Sigmoid colon (tissue), 4 donors: ENCODE results near the gene DIP2C.

ENCODE experiments used
- EP300 ChIP-seq, 4 donors: sonication (generic); formaldehyde crosslinking; IDR thresholded peaks; one replicate each; pipeline ENCODE4 v1.6.1; 2017; ENCODE audit warnings: antibody characterized with exemption in 4 of 4
- POLR2A ChIP-seq, 2 donors: fragments of 450-650 bp; IDR thresholded peaks; one replicate each; pipeline ENCODE4 v1.6.1; 2016; ENCODE audit warnings: antibody characterized with exemption in 2 of 2, mild to moderate bottlenecking in 2 of 2, moderate library complexity in 2 of 2
- POLR2AphosphoS5 ChIP-seq, 4 donors: sonication (generic); formaldehyde crosslinking; IDR thresholded peaks; one replicate each; pipeline ENCODE4 v1.6.1; 2017; ENCODE audit warnings: antibody characterized with exemption in 4 of 4
- TF ChIP-seq, protein P1 (sequence below), 4 experiments: fragments of 450-650 bp in 3 of 4; fragments of 200-600 bp in 1 of 4; IDR thresholded peaks; one replicate each; pipeline ENCODE4 v1.5.1; 2016 to 2019; ENCODE audit warnings: antibody characterized with exemption in 4 of 4, mild to moderate bottlenecking in 3 of 4, moderate library complexity in 2 of 4

DNA sequence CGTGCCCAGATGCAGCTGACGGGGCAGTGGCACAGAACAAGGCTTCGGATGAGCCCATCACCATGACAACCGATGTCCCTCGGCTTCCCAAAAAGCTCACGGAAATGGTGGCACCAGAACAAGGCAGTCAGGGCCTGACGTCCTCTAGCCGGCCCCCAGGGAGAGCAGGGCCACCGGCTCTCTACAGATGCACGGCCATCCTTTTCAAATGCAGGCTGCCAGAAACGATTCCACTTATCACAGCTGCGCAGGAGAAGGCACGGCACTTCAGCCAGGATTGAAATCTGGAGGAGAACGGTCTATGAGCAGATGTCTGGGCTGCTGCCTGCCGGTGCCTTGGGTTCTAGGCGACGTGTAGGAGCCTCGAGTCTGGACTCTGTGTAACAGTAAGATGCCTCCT, 330.4 kb downstream of the DIP2C start:
- TF ChIP-seq POLR2AphosphoS5 (IDR thresholded peaks at IDR 0.05): no peak
- TF ChIP-seq, protein P1, sequence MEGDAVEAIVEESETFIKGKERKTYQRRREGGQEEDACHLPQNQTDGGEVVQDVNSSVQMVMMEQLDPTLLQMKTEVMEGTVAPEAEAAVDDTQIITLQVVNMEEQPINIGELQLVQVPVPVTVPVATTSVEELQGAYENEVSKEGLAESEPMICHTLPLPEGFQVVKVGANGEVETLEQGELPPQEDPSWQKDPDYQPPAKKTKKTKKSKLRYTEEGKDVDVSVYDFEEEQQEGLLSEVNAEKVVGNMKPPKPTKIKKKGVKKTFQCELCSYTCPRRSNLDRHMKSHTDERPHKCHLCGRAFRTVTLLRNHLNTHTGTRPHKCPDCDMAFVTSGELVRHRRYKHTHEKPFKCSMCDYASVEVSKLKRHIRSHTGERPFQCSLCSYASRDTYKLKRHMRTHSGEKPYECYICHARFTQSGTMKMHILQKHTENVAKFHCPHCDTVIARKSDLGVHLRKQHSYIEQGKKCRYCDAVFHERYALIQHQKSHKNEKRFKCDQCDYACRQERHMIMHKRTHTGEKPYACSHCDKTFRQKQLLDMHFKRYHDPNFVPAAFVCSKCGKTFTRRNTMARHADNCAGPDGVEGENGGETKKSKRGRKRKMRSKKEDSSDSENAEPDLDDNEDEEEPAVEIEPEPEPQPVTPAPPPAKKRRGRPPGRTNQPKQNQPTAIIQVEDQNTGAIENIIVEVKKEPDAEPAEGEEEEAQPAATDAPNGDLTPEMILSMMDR (IDR thresholded peaks at IDR 0.05): no peak
- no peak for TF ChIP-seq EP300 (IDR thresholded peaks at IDR 0.05)
- no peak for TF ChIP-seq POLR2A (IDR thresholded peaks at IDR 0.05)
